Kidney tubule cell (primary cell): ENCODE results near the gene CNTF.

Experiments
- DNase-seq: peaks from one replicate; pipeline ENCODE4 v3.0.0-alpha.2; 2018; ENCODE audit warnings: low spot score

CNTF gene

GRCh38 chr11:58641803-58642581, 19.5 kb downstream of the CNTF start:
- no peak for DNase-seq

- DNase-seq, result no peak
Observed at GRCh38 chr11:58645854-58646253, 23.4 kb downstream of the CNTF start.

- no peak for DNase-seq
Observed at GRCh38 chr11:58647141-58647699, 24.8 kb downstream of the CNTF start.

GRCh38 chr11:58647866-58648265, 25.4 kb downstream of the CNTF start:
- no peak for DNase-seq

GRCh38 chr11:58649623-58650022, 27.2 kb downstream of the CNTF start:
- no peak for DNase-seq

- no peak for DNase-seq
Observed at GRCh38 chr11:58650496-58650895, 28.0 kb downstream of the CNTF start.

- DNase-seq, result no peak
Observed at GRCh38 chr11:58652726-58653280, 30.3 kb downstream of the CNTF start.

GRCh38 chr11:58654079-58654907, 31.8 kb downstream of the CNTF start:
- DNase-seq, result peak; percentile 79

- no peak for DNase-seq
Observed at GRCh38 chr11:58654908-58655296, 32.4 kb downstream of the CNTF start.

- DNase-seq, result no peak
Observed at GRCh38 chr11:58656348-58656747, 33.9 kb downstream of the CNTF start.

- DNase-seq, result peak; percentile 33
Observed at GRCh38 chr11:58658623-58659022, 36.2 kb downstream of the CNTF start.

- peak; percentile 76 for DNase-seq
Observed at GRCh38 chr11:58659404-58659803, 36.9 kb downstream of the CNTF start.

GRCh38 chr11:58659910-58660570, 37.6 kb downstream of the CNTF start:
- peak; percentile 32 for DNase-seq

GRCh38 chr11:58671983-58672633, 49.6 kb downstream of the CNTF start:
- DNase-seq, result no peak

- DNase-seq, result peak; percentile 74
Observed at GRCh38 chr11:58674609-58675008, 52.1 kb downstream of the CNTF start.
